ENCODE data around the gene SNRK. TPM values are rescaled to one million over a fixed set of nuclear protein-coding genes. Genes with fewer than 3 reads are reported as not detected.

SNRK gene
- total and polyA plus RNA-seq, 2 of the 13 experiments (the other 11 are each of a cell fraction or from before 2014, with no cell fraction given), result 11.4 to 16.1 TPM

GRCh38 chr3:43286115-43286840 is at the start of gene SNRK (continued):
- TF ChIP-seq SPEN (CRISPR knock-in tag; IDR thresholded peaks at IDR 0.05; ENCODE audit: low read depth) (peak; percentile 72), ZNF709 (CRISPR knock-in tag; IDR thresholded peaks at IDR 0.05) (peak; percentile 51; the same call in 1 of the 2 replicates), RFXAP (CRISPR knock-in tag; IDR thresholded peaks at IDR 0.05; ENCODE audit: borderline replicate concordance) (0 out of 2 replicates have a peak, but pooled peaks have one; percentile 45), TERF1 (CRISPR knock-in tag; IDR thresholded peaks at IDR 0.05) (no peak), ZNF468 (CRISPR knock-in tag; IDR thresholded peaks at IDR 0.05) (no peak), MIER2 (CRISPR knock-in tag; IDR thresholded peaks at IDR 0.05) (no peak), MXD3 (CRISPR knock-in tag; IDR thresholded peaks at IDR 0.05) (peak; percentile 21), HNF1A (IDR thresholded peaks at IDR 0.05; ENCODE audit: low read depth) (no peak), HNF1A (CRISPR knock-in tag; IDR thresholded peaks at IDR 0.05; ENCODE audit: borderline replicate concordance) (0 out of 2 replicates have a peak, but pooled peaks have one; percentile 14), RNF2 (conservative IDR thresholded peaks at IDR 0.05; ENCODE audit: low read depth) (peak; percentile 66), ZNF589 (CRISPR knock-in tag; conservative IDR thresholded peaks at IDR 0.05) (no peak), SP4 (CRISPR knock-in tag; IDR thresholded peaks at IDR 0.05) (peak; percentile 86; the same call in 1 of the 2 replicates), HDAC6 (IDR thresholded peaks at IDR 0.05; ENCODE audit: low read depth, low read length) (no peak), ZNF687 (CRISPR knock-in tag; IDR thresholded peaks at IDR 0.05) (peak; percentile 76), ZNF83 (CRISPR knock-in tag; IDR thresholded peaks at IDR 0.05; ENCODE audit: borderline replicate concordance) (no peak), PRMT3 (CRISPR knock-in tag; IDR thresholded peaks at IDR 0.05; ENCODE audit: borderline replicate concordance, low read depth) (no peak)
- TF ChIP-seq, protein P1, sequence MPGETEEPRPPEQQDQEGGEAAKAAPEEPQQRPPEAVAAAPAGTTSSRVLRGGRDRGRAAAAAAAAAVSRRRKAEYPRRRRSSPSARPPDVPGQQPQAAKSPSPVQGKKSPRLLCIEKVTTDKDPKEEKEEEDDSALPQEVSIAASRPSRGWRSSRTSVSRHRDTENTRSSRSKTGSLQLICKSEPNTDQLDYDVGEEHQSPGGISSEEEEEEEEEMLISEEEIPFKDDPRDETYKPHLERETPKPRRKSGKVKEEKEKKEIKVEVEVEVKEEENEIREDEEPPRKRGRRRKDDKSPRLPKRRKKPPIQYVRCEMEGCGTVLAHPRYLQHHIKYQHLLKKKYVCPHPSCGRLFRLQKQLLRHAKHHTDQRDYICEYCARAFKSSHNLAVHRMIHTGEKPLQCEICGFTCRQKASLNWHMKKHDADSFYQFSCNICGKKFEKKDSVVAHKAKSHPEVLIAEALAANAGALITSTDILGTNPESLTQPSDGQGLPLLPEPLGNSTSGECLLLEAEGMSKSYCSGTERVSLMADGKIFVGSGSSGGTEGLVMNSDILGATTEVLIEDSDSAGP (CRISPR knock-in tag; IDR thresholded peaks at IDR 0.05; ENCODE audit: borderline replicate concordance), result peak; percentile 42; the same call in 1 of the 2 replicates

All from HepG2 (cell line).